ENCODE measurements around the gene PKN1. TPM values are rescaled to one million over a fixed set of nuclear protein-coding genes. Genes with fewer than 3 reads are reported as not detected.

Gene PKN1
- total and polyA plus RNA-seq, 2 experiments from 2014 or later, result 86.8 to 201 TPM

- no peaks in the 10 kb centered on the region; the same call in 2 of the 3 replicates for H3K9me3 Mint-ChIP-seq
- H3K27ac Mint-ChIP-seq, result peak overlapping the region; percentile 14; the same call in 1 of the 2 replicates
- Histone ChIP-seq H3K79me2 (replicated peaks; ENCODE audit: insufficient read depth) (peaks cover 11% of the 10 kb centered on the region), H3K4me2 (no peak overlapping the region), H3K27me3 (ENCODE audit: insufficient read depth) (no peaks in the 10 kb centered on the region), H4K20me1 (replicated peaks; ENCODE audit: insufficient read depth) (peaks cover 15% of the 10 kb centered on the region; the same call in 1 of the 2 replicates), H3K27ac (ENCODE audit: low read depth) (no peak overlapping the region), H3F3A (replicated peaks; ENCODE audit: low read depth) (peaks cover 29% of the 10 kb centered on the region; the same call in 1 of the 2 replicates), H2AFZ (no peak overlapping the region), H3K4me1 (ENCODE audit: insufficient read depth) (peaks cover 4% of the 10 kb centered on the region; the same call in 1 of the 2 replicates), H3K4me3 (no peak overlapping the region), H3K9me2 (ENCODE audit: insufficient read depth) (no peaks in the 10 kb centered on the region), H3K36me3 (ENCODE audit: insufficient read depth) (peaks cover 1% of the 10 kb centered on the region)
- H3K4me1 Mint-ChIP-seq, result peaks cover 13% of the 10 kb centered on the region
- H3K27me3 Mint-ChIP-seq (ENCODE audit: insufficient read depth, low read depth, poor library complexity), result peaks cover 17% of the 10 kb centered on the region
- DNase-seq (ENCODE audit: low spot score) (no peak), ATAC-seq (no peak)
- no peak overlapping the region for H3K4me3 Mint-ChIP-seq
- peaks cover 22% of the 10 kb centered on the region for H3K36me3 Mint-ChIP-seq (ENCODE audit: low read depth)
- TF ChIP-seq ZNF331 (CRISPR knock-in tag; IDR thresholded peaks at IDR 0.05; ENCODE audit: low read depth) (no peak), STAT1 (IDR thresholded peaks at IDR 0.05; ENCODE audit: unreplicated experiment) (no peak), CREB1 (CRISPR knock-in tag; IDR thresholded peaks at IDR 0.05; ENCODE audit: low read depth) (no peak), REST (IDR thresholded peaks at IDR 0.05; ENCODE audit: unreplicated experiment) (no peak), POLR2AphosphoS5 (IDR thresholded peaks at IDR 0.05; ENCODE audit: low read depth) (no peak), JUNB (IDR thresholded peaks at IDR 0.05; ENCODE audit: unreplicated experiment) (no peak), ETS1 (IDR thresholded peaks at IDR 0.05) (no peak), CTCF (conservative IDR thresholded peaks at IDR 0.05; ENCODE audit: low read depth in 2 of 2) (no peak), EZH2phosphoT487 (IDR thresholded peaks at IDR 0.05; ENCODE audit: unreplicated experiment) (no peak), EZH2 (IDR thresholded peaks at IDR 0.05; ENCODE audit: low read depth, unreplicated experiment) (no peak), NANOG (IDR thresholded peaks at IDR 0.05; ENCODE audit: borderline replicate concordance) (no peak), ZNF114 (CRISPR knock-in tag; IDR thresholded peaks at IDR 0.05) (no peak)
- TF ChIP-seq, protein P1, sequence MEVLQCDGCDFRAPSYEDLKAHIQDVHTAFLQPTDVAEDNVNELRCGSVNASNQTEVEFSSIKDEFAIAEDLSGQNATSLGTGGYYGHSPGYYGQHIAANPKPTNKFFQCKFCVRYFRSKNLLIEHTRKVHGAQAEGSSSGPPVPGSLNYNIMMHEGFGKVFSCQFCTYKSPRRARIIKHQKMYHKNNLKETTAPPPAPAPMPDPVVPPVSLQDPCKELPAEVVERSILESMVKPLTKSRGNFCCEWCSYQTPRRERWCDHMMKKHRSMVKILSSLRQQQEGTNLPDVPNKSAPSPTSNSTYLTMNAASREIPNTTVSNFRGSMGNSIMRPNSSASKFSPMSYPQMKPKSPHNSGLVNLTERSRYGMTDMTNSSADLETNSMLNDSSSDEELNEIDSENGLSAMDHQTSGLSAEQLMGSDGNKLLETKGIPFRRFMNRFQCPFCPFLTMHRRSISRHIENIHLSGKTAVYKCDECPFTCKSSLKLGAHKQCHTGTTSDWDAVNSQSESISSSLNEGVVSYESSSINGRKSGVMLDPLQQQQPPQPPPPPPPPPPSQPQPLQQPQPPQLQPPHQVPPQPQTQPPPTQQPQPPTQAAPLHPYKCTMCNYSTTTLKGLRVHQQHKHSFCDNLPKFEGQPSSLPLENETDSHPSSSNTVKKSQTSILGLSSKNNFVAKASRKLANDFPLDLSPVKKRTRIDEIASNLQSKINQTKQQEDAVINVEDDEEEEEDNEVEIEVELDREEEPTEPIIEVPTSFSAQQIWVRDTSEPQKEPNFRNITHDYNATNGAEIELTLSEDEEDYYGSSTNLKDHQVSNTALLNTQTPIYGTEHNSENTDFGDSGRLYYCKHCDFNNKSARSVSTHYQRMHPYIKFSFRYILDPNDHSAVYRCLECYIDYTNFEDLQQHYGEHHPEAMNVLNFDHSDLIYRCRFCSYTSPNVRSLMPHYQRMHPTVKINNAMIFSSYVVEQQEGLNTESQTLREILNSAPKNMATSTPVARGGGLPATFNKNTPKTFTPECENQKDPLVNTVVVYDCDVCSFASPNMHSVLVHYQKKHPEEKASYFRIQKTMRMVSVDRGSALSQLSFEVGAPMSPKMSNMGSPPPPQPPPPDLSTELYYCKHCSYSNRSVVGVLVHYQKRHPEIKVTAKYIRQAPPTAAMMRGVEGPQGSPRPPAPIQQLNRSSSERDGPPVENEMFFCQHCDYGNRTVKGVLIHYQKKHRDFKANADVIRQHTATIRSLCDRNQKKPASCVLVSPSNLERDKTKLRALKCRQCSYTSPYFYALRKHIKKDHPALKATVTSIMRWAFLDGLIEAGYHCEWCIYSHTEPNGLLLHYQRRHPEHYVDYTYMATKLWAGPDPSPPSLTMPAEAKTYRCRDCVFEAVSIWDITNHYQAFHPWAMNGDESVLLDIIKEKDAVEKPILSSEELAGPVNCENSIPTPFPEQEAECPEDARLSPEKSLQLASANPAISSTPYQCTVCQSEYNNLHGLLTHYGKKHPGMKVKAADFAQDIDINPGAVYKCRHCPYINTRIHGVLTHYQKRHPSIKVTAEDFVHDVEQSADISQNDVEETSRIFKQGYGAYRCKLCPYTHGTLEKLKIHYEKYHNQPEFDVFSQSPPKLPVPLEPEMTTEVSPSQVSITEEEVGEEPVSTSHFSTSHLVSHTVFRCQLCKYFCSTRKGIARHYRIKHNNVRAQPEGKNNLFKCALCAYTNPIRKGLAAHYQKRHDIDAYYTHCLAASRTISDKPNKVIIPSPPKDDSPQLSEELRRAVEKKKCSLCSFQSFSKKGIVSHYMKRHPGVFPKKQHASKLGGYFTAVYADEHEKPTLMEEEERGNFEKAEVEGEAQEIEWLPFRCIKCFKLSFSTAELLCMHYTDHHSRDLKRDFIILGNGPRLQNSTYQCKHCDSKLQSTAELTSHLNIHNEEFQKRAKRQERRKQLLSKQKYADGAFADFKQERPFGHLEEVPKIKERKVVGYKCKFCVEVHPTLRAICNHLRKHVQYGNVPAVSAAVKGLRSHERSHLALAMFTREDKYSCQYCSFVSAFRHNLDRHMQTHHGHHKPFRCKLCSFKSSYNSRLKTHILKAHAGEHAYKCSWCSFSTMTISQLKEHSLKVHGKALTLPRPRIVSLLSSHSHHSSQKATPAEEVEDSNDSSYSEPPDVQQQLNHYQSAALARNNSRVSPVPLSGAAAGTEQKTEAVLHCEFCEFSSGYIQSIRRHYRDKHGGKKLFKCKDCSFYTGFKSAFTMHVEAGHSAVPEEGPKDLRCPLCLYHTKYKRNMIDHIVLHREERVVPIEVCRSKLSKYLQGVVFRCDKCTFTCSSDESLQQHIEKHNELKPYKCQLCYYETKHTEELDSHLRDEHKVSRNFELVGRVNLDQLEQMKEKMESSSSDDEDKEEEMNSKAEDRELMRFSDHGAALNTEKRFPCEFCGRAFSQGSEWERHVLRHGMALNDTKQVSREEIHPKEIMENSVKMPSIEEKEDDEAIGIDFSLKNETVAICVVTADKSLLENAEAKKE (CRISPR knock-in tag; IDR thresholded peaks at IDR 0.05), result no peak
Observed at GRCh38 chr19:14511229-14511593, 78.1 kb downstream of the PKN1 start.
